ENCODE results near the gene APOA4.

APOA4 gene

DNA sequence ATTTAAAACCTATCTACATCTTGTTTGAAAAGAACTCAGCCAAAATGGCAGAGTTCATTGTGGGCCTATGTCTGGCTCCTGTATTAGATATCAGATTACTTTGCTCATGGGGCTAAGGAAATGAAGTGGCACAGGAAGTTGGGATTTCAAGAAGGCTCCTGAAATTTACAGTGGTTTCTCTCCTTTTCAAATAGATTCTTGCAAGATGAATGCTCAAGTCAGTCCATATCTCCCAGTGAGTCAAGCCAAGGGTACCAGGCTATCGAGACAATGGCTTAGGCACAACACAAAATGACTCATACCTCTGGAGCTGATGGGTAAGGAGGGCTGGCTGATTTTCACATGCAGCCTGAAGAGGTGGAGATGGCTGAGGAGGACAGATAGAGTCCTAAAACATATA is 38.4 kb upstream of the APOA4 start:
- no peaks in the 10 kb centered on the region for H3K4me1 ChIP-seq (ENCODE audit: control insufficient read depth, insufficient read depth, low read length)
- no peaks in the 10 kb centered on the region for H3K9me3 ChIP-seq (ENCODE audit: control insufficient read depth, insufficient read depth, low read length)
- no peak overlapping the region for H3K9ac ChIP-seq (ENCODE audit: low read depth, low read length)
- H3K36me3 ChIP-seq (ENCODE audit: control insufficient read depth, insufficient read depth, low read length): peaks cover 88% of the 10 kb centered on the region
- no peak overlapping the region for H3K27ac ChIP-seq (ENCODE audit: low read depth, low read length)
- H3K4me3 ChIP-seq (ENCODE audit: low read depth, low read length): no peak overlapping the region
- H3K27me3 ChIP-seq (ENCODE audit: control insufficient read depth, insufficient read depth, low read length): no peaks in the 10 kb centered on the region

DNA sequence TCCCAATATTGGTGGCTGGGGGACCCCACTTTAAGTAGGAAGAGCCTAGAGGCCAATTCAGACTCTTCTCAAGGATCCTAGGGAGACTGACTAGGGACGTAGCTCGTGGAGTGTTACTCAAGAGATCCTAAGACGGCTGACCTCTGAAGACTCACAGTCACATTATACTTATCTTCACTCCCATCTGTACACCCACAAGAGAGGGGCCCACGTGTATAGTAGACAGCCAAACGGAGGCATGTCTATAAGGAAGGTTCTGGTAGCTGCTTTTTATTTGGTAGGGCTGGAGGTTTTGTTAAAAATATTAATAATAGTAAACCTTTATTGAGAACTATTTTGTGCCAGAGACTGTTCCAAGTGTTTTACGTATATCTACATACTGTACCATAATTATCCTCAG is 37.2 kb upstream of the APOA4 start:
- no peak overlapping the region for H3K9ac ChIP-seq (ENCODE audit: low read depth, low read length)
- no peaks in the 10 kb centered on the region for H3K9me3 ChIP-seq (ENCODE audit: control insufficient read depth, insufficient read depth, low read length)
- no peak overlapping the region for H3K27ac ChIP-seq (ENCODE audit: low read depth, low read length)
- H3K4me3 ChIP-seq (ENCODE audit: low read depth, low read length): no peak overlapping the region
- no peaks in the 10 kb centered on the region for H3K27me3 ChIP-seq (ENCODE audit: control insufficient read depth, insufficient read depth, low read length)
- H3K4me1 ChIP-seq (ENCODE audit: control insufficient read depth, insufficient read depth, low read length): no peaks in the 10 kb centered on the region
- H3K36me3 ChIP-seq (ENCODE audit: control insufficient read depth, insufficient read depth, low read length): peaks cover 80% of the 10 kb centered on the region

DNA sequence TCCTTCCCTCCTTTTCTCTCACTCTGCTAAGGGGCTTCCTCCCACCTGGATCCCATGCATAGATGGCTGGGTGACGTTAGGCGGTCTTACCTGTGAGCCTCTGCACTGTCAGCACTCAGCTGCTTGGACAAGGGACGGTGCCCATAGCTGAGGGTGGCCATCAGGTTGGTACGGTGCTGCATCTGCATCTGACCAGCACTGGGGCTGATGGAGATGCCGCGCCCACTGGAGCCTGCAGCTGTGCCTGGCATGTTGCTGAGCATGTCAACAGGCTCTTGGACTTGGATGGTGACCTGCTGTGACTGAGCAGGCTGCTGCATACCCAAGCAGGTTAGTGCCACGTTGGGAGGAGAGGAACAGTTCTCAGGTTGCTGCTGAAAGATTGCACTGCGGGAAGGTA is 36.1 kb upstream of the APOA4 start:
- H3K9ac ChIP-seq (ENCODE audit: low read depth, low read length): no peak overlapping the region
- no peaks in the 10 kb centered on the region for H3K4me1 ChIP-seq (ENCODE audit: control insufficient read depth, insufficient read depth, low read length)
- no peak overlapping the region for H3K4me3 ChIP-seq (ENCODE audit: low read depth, low read length)
- H3K9me3 ChIP-seq (ENCODE audit: control insufficient read depth, insufficient read depth, low read length): no peaks in the 10 kb centered on the region
- H3K27ac ChIP-seq (ENCODE audit: low read depth, low read length): no peak overlapping the region
- no peaks in the 10 kb centered on the region for H3K27me3 ChIP-seq (ENCODE audit: control insufficient read depth, insufficient read depth, low read length)
- peaks cover 74% of the 10 kb centered on the region for H3K36me3 ChIP-seq (ENCODE audit: control insufficient read depth, insufficient read depth, low read length)

DNA sequence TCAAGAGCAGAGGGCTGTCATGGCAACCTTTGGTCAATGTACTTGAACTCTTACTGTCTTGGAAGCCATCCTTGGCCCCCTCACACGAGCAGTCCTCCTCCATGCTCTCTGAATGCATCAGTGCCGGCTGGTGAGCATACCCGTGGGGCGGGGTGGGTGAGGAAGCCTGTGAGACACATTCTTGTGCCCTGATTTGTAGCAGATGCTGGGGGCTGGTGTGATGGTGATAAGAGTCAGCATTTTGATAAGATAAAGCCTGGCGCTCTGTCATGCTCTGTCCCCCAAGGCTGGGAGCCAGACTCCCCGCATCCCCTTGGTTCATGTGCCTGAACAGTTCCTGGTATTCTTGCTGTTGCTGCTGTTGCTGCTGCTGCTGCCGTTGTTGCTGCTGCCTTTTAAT is 34.8 kb upstream of the APOA4 start:
- Histone ChIP-seq H3K4me3 (ENCODE audit: low read depth, low read length) (no peak overlapping the region), H3K9ac (ENCODE audit: low read depth, low read length) (no peak overlapping the region), H3K27ac (ENCODE audit: low read depth, low read length) (no peak overlapping the region), H3K9me3 (ENCODE audit: control insufficient read depth, insufficient read depth, low read length) (no peaks in the 10 kb centered on the region), H3K4me1 (ENCODE audit: control insufficient read depth, insufficient read depth, low read length) (no peaks in the 10 kb centered on the region), H3K27me3 (ENCODE audit: control insufficient read depth, insufficient read depth, low read length) (no peaks in the 10 kb centered on the region), H3K36me3 (ENCODE audit: control insufficient read depth, insufficient read depth, low read length) (peaks cover 69% of the 10 kb centered on the region)

DNA sequence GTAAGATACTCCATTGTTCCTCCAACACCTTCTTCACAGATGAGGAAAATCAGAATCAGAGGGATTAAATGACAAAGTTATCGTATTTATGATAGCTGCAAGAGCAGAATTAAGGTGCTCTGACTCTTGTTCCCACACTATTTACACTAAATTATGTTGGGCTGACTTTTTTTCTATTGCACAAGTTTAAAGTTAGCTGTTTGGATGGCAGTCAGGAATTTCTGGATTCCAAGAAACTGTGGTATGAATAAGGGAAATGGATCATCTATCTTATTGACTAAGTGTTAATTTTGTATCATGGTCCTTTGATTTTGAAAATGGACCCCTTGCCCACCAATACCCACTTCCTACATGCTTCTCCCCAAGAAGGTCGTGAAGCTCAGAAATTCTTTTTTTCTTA is 34.2 kb upstream of the APOA4 start:
- Histone ChIP-seq H3K4me1 (ENCODE audit: control insufficient read depth, insufficient read depth, low read length) (no peaks in the 10 kb centered on the region), H3K27me3 (ENCODE audit: control insufficient read depth, insufficient read depth, low read length) (no peaks in the 10 kb centered on the region), H3K9me3 (ENCODE audit: control insufficient read depth, insufficient read depth, low read length) (no peaks in the 10 kb centered on the region), H3K4me3 (ENCODE audit: low read depth, low read length) (no peak overlapping the region), H3K9ac (ENCODE audit: low read depth, low read length) (no peak overlapping the region), H3K27ac (ENCODE audit: low read depth, low read length) (no peak overlapping the region), H3K36me3 (ENCODE audit: control insufficient read depth, insufficient read depth, low read length) (peaks cover 66% of the 10 kb centered on the region)

DNA sequence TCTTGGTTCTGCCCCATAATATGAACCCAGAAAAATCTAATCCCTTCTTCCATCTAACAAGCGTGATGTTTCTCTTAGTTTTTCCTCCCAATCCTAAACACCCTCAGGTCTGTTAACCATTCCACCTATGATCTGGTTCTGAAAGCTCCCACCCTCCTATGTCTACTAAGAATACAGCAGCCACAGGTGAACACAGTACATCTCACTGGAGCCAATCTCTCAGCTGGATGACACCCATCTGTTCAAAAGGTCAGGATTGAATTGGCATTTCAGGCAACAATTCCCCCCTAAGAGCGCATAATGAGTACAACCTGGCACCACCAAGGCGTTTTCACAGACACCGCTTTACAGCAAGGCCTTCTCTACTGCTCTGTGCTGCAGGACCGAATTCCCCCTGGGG is 33.3 kb upstream of the APOA4 start:
- Histone ChIP-seq H3K27me3 (ENCODE audit: control insufficient read depth, insufficient read depth, low read length) (no peaks in the 10 kb centered on the region), H3K9ac (ENCODE audit: low read depth, low read length) (no peak overlapping the region), H3K27ac (ENCODE audit: low read depth, low read length) (no peak overlapping the region), H3K4me1 (ENCODE audit: control insufficient read depth, insufficient read depth, low read length) (no peaks in the 10 kb centered on the region), H3K9me3 (ENCODE audit: control insufficient read depth, insufficient read depth, low read length) (no peaks in the 10 kb centered on the region), H3K4me3 (ENCODE audit: low read depth, low read length) (no peak overlapping the region), H3K36me3 (ENCODE audit: control insufficient read depth, insufficient read depth, low read length) (peaks cover 57% of the 10 kb centered on the region)

DNA sequence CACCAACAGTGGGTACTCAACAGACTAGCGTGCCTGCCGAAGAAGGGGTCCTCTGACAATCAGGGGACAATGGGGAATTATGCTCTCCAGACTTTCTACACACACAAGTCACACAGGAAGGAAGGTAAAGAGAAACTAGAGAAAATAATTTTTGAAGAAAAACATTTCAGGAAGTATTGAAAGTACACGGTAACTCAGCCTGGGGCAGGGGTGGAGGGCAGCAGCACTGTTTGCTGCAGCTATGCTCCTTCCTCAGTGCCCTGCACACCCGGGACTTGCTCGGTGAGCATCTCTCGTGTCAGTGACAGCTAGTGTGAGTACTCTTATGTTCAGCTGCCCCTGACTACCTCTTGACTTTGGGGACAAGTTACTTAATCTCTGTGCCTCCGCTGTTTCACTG is 32.3 kb upstream of the APOA4 start:
- Histone ChIP-seq H3K9ac (ENCODE audit: low read depth, low read length) (no peak overlapping the region), H3K4me1 (ENCODE audit: control insufficient read depth, insufficient read depth, low read length) (no peaks in the 10 kb centered on the region), H3K27ac (ENCODE audit: low read depth, low read length) (no peak overlapping the region), H3K27me3 (ENCODE audit: control insufficient read depth, insufficient read depth, low read length) (no peaks in the 10 kb centered on the region), H3K36me3 (ENCODE audit: control insufficient read depth, insufficient read depth, low read length) (peaks cover 47% of the 10 kb centered on the region), H3K4me3 (ENCODE audit: low read depth, low read length) (no peak overlapping the region), H3K9me3 (ENCODE audit: control insufficient read depth, insufficient read depth, low read length) (no peaks in the 10 kb centered on the region)

DNA sequence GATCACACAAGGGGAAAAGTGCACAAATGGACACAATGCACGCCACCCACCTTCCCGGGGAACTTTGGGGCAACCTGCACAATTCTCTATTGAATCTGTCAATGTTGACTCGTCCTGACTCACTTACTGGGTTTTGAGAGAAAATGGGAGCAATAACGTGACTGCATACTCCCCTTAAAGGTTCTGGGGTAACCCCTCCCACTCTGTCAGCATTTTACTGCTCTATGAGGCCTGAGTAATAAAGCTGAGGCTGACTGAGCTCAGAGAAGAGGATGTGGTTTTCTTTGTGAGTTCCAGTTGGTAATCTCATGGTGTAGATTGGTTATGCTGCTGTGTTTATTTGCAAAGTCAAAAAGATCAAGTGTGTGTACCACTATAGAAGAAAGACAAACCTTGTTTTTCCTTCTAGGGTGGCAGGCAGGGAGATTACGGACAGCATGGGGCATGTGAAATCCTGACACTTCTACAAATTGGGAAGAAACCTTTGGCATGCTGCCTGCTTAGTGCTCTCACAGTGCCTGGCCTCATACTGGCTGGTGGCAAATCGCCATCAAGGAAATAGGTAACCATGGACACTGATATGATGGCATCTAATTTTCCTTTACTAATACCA is 30.5 kb upstream of the APOA4 start:
- Histone ChIP-seq H3K27ac (ENCODE audit: low read depth, low read length) (no peak overlapping the region), H3K36me3 (ENCODE audit: control insufficient read depth, insufficient read depth, low read length) (peaks cover 43% of the 10 kb centered on the region), H3K9me3 (ENCODE audit: control insufficient read depth, insufficient read depth, low read length) (no peaks in the 10 kb centered on the region), H3K4me3 (ENCODE audit: low read depth, low read length) (no peak overlapping the region), H3K9ac (ENCODE audit: low read depth, low read length) (no peak overlapping the region), H3K27me3 (ENCODE audit: control insufficient read depth, insufficient read depth, low read length) (no peaks in the 10 kb centered on the region), H3K4me1 (ENCODE audit: control insufficient read depth, insufficient read depth, low read length) (no peaks in the 10 kb centered on the region)

DNA sequence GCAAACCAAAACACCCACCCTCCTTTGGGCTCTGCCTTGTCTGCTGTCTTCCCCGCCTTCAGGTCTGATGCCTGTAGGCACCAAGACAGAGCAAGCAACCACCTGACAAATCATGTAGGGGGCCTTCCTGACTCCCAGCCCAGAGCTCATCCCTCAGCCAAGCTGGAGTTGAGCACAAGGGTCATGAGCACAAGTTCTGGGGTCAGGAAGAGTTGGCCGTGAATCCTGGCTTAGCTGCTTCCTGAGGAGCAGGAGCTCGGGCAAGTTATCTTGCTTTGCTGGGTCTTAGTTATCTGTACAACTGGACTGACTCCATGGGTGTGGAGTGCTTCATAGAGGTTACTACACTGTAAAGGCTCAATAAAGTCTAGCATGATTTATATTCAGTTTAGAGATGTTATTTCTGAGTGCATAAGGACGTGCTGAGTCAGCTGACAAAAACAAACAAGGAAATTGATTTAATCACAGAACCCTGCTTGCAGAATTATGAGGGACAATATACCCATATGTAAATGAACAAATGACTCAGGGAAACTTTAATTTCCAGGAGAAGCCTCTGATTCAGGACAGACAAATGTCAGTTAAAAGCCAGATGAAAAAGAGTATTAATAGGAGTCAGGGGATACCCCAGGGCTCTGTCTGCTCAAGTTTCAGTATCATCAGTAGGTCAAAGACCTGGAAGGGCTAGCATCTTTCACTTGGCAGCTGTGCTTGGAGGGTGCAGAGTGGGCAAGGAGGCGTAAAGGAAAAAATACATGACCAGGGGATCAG is 29.3 kb upstream of the APOA4 start:
- H3K27me3 ChIP-seq (ENCODE audit: control insufficient read depth, insufficient read depth, low read length): no peaks in the 10 kb centered on the region
- H3K4me1 ChIP-seq (ENCODE audit: control insufficient read depth, insufficient read depth, low read length): no peaks in the 10 kb centered on the region
- no peak overlapping the region for H3K4me3 ChIP-seq (ENCODE audit: low read depth, low read length)
- H3K9ac ChIP-seq (ENCODE audit: low read depth, low read length): no peak overlapping the region
- H3K36me3 ChIP-seq (ENCODE audit: control insufficient read depth, insufficient read depth, low read length): peaks cover 40% of the 10 kb centered on the region
- no peak overlapping the region for H3K27ac ChIP-seq (ENCODE audit: low read depth, low read length)
- no peaks in the 10 kb centered on the region for H3K9me3 ChIP-seq (ENCODE audit: control insufficient read depth, insufficient read depth, low read length)

DNA sequence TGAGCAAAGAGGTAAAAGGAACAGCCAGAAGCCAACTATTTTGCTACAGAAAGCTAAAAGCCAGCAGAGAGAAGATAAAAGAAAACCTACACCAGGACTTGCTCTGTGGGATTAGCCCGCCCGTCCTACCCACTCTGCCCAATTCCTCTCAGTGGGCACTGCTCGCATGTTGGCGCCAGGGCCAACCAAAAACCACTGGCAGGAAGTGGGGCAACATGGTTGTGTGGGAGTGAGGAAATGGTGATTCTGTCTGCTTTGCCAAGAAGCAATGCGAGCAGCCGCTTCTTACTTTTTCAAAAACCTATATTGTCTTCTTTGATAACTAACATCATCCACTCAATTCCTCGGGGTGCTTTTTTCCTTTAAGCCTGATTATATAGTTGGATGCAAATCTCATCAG is 28.5 kb upstream of the APOA4 start:
- Histone ChIP-seq H3K4me3 (ENCODE audit: low read depth, low read length) (no peak overlapping the region), H3K36me3 (ENCODE audit: control insufficient read depth, insufficient read depth, low read length) (peaks cover 40% of the 10 kb centered on the region), H3K27ac (ENCODE audit: low read depth, low read length) (no peak overlapping the region), H3K4me1 (ENCODE audit: control insufficient read depth, insufficient read depth, low read length) (no peaks in the 10 kb centered on the region), H3K9me3 (ENCODE audit: control insufficient read depth, insufficient read depth, low read length) (no peaks in the 10 kb centered on the region), H3K27me3 (ENCODE audit: control insufficient read depth, insufficient read depth, low read length) (no peaks in the 10 kb centered on the region), H3K9ac (ENCODE audit: low read depth, low read length) (no peak overlapping the region)

DNA sequence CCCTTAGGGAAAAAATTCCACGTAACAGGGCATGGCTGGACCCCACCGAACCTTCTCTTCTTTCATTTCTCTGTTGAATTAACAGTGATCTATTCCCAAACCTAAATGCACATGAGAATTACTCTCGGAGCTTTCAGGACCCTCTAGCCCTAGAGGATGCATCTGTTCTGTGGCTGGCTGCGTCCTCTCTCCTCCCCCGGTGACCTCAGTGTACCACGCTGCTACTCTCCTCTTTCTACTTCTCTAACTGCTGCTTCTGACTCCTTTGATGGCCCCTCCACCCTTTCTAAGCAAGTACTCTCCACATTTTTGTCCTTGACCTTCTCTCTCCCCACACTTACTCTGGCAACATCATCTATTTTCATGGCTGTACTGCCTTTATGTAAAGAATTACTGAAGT is 26.4 kb upstream of the APOA4 start:
- Histone ChIP-seq H3K27me3 (ENCODE audit: control insufficient read depth, insufficient read depth, low read length) (no peaks in the 10 kb centered on the region), H3K4me1 (ENCODE audit: control insufficient read depth, insufficient read depth, low read length) (no peaks in the 10 kb centered on the region), H3K36me3 (ENCODE audit: control insufficient read depth, insufficient read depth, low read length) (peaks cover 58% of the 10 kb centered on the region), H3K4me3 (ENCODE audit: low read depth, low read length) (no peak overlapping the region), H3K9me3 (ENCODE audit: control insufficient read depth, insufficient read depth, low read length) (no peaks in the 10 kb centered on the region), H3K27ac (ENCODE audit: low read depth, low read length) (no peak overlapping the region), H3K9ac (ENCODE audit: low read depth, low read length) (no peak overlapping the region)
